SK-N-SH (cell line): ENCODE data around the gene DDX42. TPM values are rescaled to one million over a fixed set of nuclear protein-coding genes. Genes with fewer than 3 reads are reported as not detected.

ENCODE experiments used
- CTCF ChIA-PET: fragments of 300-600, 350-600 bp; formaldehyde crosslinking; extraction: SDS; loops from one replicate; lab custom pipeline; 2021; lab: Yijun Ruan, JAX
- POLR2A ChIA-PET: fragments of 350-600 bp; sonication (Branson Sonifier 250); formaldehyde crosslinking; extraction: SDS; loops from one replicate; lab custom pipeline; 2020; ENCODE audit warnings: antibody characterized with exemption, inconsistent platforms; lab: Yijun Ruan, JAX
- DNase-seq: peaks from one replicate; pipeline ENCODE4 v3.0.0; 2012
- H2AFZ ChIP-seq: fragments of 200-600 bp; sonication (generic); 2 replicates; pipeline ENCODE4 v1.8.1; 2016; ENCODE audit warnings: antibody characterized with exemption, mild to moderate bottlenecking, low read depth
- H3F3A ChIP-seq: fragments of 200-600 bp; sonication (generic); replicated peaks from 2 replicates; pipeline ENCODE3; 2016; ENCODE audit warnings: antibody characterized with exemption, mild to moderate bottlenecking; ENCODE audit not compliant: insufficient read depth
- H3K27ac ChIP-seq, 2 experiments: fragments of 200-500 bp in 1 of 2; fragments of 200-600 bp in 1 of 2; sonication (Bioruptor generic) in 1 of 2; sonication (generic), shearing (Covaris generic) in 1 of 2; 2 replicates each; pipeline versions ENCODE4 v1.5.1 to v1.6.1; 2014 to 2016; ENCODE audit warnings: low read depth in 2 of 2, inconsistent platforms in 1 of 2, low read length in 1 of 2, mild to moderate bottlenecking in 1 of 2, mixed read lengths in 1 of 2
- H3K27me3 ChIP-seq: fragments of 200-600 bp; sonication (generic), shearing (Covaris generic); 2 replicates; pipeline ENCODE4 v1.6.1; 2016; ENCODE audit warnings: mixed run types; ENCODE audit not compliant: insufficient read depth
- H3K36me3 ChIP-seq, 2 experiments: fragments of 200-500 bp in 1 of 2; fragments of 200-600 bp in 1 of 2; sonication (Bioruptor generic) in 1 of 2; sonication (generic) in 1 of 2; replicated peaks in 1 of 2; 2 replicates each; pipeline versions ENCODE3 to v1.5.1; 2014 to 2016; ENCODE audit warnings: low read length in 1 of 2, mild to moderate bottlenecking in 1 of 2; ENCODE audit not compliant: insufficient read depth in 2 of 2, control insufficient read depth in 1 of 2
- H3K4me1 ChIP-seq, 2 experiments: fragments of 200-500 bp in 1 of 2; fragments of 200-600 bp in 1 of 2; sonication (Bioruptor generic) in 1 of 2; sonication (generic), shearing (Covaris generic) in 1 of 2; 2 replicates each; pipeline versions ENCODE4 v1.5.1 to v1.6.1; 2014 to 2016; ENCODE audit warnings: low read depth in 1 of 2, low read length in 1 of 2, mixed run types in 1 of 2; ENCODE audit not compliant: insufficient read depth in 2 of 2, control insufficient read depth in 1 of 2
- H3K4me2 ChIP-seq: fragments of 200-600 bp; sonication (generic), shearing (Covaris generic); 2 replicates; pipeline ENCODE4 v1.6.1; 2017; ENCODE audit warnings: mixed run types
- H3K4me3 ChIP-seq, 2 experiments: fragments of 200-500 bp in 1 of 2; fragments of 200-600 bp in 1 of 2; sonication (Bioruptor generic) in 1 of 2; sonication (generic), shearing (Covaris generic) in 1 of 2; 2 replicates each; pipeline versions ENCODE4 v1.5.1 to v1.8.1; 2014 to 2016; ENCODE audit warnings: low read depth in 2 of 2, inconsistent platforms in 1 of 2, low read length in 1 of 2, mild to moderate bottlenecking in 1 of 2, mixed read lengths in 1 of 2, moderate library complexity in 1 of 2
- H3K79me2 ChIP-seq: fragments of 200-600 bp; sonication (generic); 2 replicates; pipeline ENCODE4 v1.8.1; 2017; ENCODE audit warnings: mild to moderate bottlenecking; ENCODE audit not compliant: insufficient read depth
- H3K9ac ChIP-seq: fragments of 200-600 bp; sonication (generic); 2 replicates; pipeline ENCODE4 v1.6.1; 2017; ENCODE audit warnings: mixed run types
- H3K9me2 ChIP-seq: fragments of 200-600 bp; sonication (generic); 2 replicates; pipeline ENCODE4 v1.6.1; 2017; ENCODE audit warnings: mixed run types
- H3K9me3 ChIP-seq: fragments of 200-600 bp; sonication (generic); 2 replicates; pipeline ENCODE4 v1.6.1; 2017; ENCODE audit warnings: mixed run types, mild to moderate bottlenecking, moderate library complexity
- H4K20me1 ChIP-seq: fragments of 200-600 bp; sonication (generic); 2 replicates; pipeline ENCODE4 v1.6.1; 2017; ENCODE audit warnings: mild to moderate bottlenecking, mixed run types; ENCODE audit not compliant: insufficient read depth
- EP300 ChIP-seq, 2 experiments: IDR thresholded peaks; 2 replicates each; pipeline versions ENCODE4 v1.4.0 to v1.6.1; 2012; ENCODE audit warnings: borderline replicate concordance in 1 of 2, low read depth in 1 of 2, low read length in 1 of 2
- FOSL2 ChIP-seq: IDR thresholded peaks from 2 replicates; pipeline ENCODE4 v1.4.0; 2012; ENCODE audit warnings: low read depth, mild to moderate bottlenecking, moderate library complexity, borderline replicate concordance
- FOXJ3 ChIP-seq: sonication (generic); formaldehyde crosslinking; IDR thresholded peaks from 2 replicates; pipeline ENCODE4 v1.5.1; 2020; ENCODE audit warnings: mild to moderate bottlenecking, missing genetic modification reagents
- FOXM1 ChIP-seq: IDR thresholded peaks from 2 replicates; pipeline ENCODE4 v1.4.0; 2012; ENCODE audit warnings: low read depth, mild to moderate bottlenecking
- GABPA ChIP-seq: IDR thresholded peaks from 2 replicates; pipeline ENCODE4 v1.4.0; 2012; ENCODE audit warnings: low read depth, mild to moderate bottlenecking
- GATA2 ChIP-seq: sonication (generic); formaldehyde crosslinking; IDR thresholded peaks from 2 replicates; pipeline ENCODE4 v1.5.0; 2020; ENCODE audit warnings: mild to moderate bottlenecking, missing genetic modification reagents
- JUND ChIP-seq: IDR thresholded peaks from 2 replicates; pipeline ENCODE4 v1.4.0; 2012
- MEF2A ChIP-seq: IDR thresholded peaks from 2 replicates; pipeline ENCODE4 v1.4.0; 2012; ENCODE audit warnings: low read depth, borderline replicate concordance
- NFIC ChIP-seq: IDR thresholded peaks from 2 replicates; pipeline ENCODE4 v1.4.0; 2012; ENCODE audit warnings: borderline replicate concordance
- NRF1 ChIP-seq: IDR thresholded peaks from 2 replicates; pipeline ENCODE4 v1.6.1; 2012; ENCODE audit warnings: low read depth, mild to moderate bottlenecking, low read length
- RAD21 ChIP-seq: IDR thresholded peaks from 2 replicates; pipeline ENCODE4 v1.6.1; 2012; ENCODE audit warnings: mild to moderate bottlenecking, low read length
- RFX5 ChIP-seq: IDR thresholded peaks from 2 replicates; pipeline ENCODE4 v1.6.1; 2012; ENCODE audit warnings: mild to moderate bottlenecking, improper control_type of control experiment, low read length
- RXRA ChIP-seq: IDR thresholded peaks from 2 replicates; pipeline ENCODE4 v1.4.0; 2012; ENCODE audit warnings: low read depth, mild to moderate bottlenecking, borderline replicate concordance
- SIN3A ChIP-seq: IDR thresholded peaks from 2 replicates; pipeline ENCODE4 v1.6.1; 2012; ENCODE audit warnings: low read depth, mild to moderate bottlenecking, low read length, moderate library complexity, borderline replicate concordance
- SMC3 ChIP-seq: IDR thresholded peaks from 2 replicates; pipeline ENCODE4 v1.6.1; 2012; ENCODE audit warnings: low read depth, low read length, improper control_type of control experiment
- TAF1 ChIP-seq: IDR thresholded peaks from 2 replicates; pipeline ENCODE4 v1.6.1; 2012; ENCODE audit warnings: low read depth, mild to moderate bottlenecking, low read length, moderate library complexity, borderline replicate concordance
- TEAD4 ChIP-seq: IDR thresholded peaks from 2 replicates; pipeline ENCODE4 v1.4.0; 2012; ENCODE audit warnings: mild to moderate bottlenecking, borderline replicate concordance; ENCODE audit not compliant: insufficient read depth
- YY1 ChIP-seq: IDR thresholded peaks from 2 replicates; pipeline ENCODE4 v1.4.0; 2012; ENCODE audit warnings: low read depth, mild to moderate bottlenecking
- WGBS: methylation state at CpG from one replicate; pipeline ENCODE4 v1.1.6; 2017; ENCODE audit warnings: low lambda C conversion rate; 5-methylcytosine and 5-hydroxymethylcytosine counted together
- polyA plus RNA-seq, 3 experiments: library from polyadenylated mRNA; depleted of rRNA; stranded (reverse); fragments of >200 nt; gene quantifications; 2 replicates each; pipeline ENCODE4 v1.2.3, GENCODE V29; 2012
- TF ChIP-seq, protein P1 (sequence below): fragments of 150-350 bp; IDR thresholded peaks from 2 replicates; pipeline ENCODE4 v1.6.1; 2016; ENCODE audit warnings: mild to moderate bottlenecking, low read depth, low read length
- TF ChIP-seq, protein P2 (sequence below): fragments of 150-350 bp; IDR thresholded peaks from 2 replicates; pipeline ENCODE4 v1.6.1; 2017; ENCODE audit warnings: antibody characterized with exemption, low read length, low read depth, borderline replicate concordance
- TF ChIP-seq, protein P3 (sequence below): fragments of 200-600 bp; sonication (generic); IDR thresholded peaks from 2 replicates; pipeline ENCODE4 v1.6.1; 2017; ENCODE audit warnings: antibody characterized with exemption, mild to moderate bottlenecking, moderate library complexity
- TF ChIP-seq, protein P4 (sequence below): IDR thresholded peaks from 2 replicates; pipeline ENCODE4 v1.4.0; 2012; ENCODE audit warnings: low read depth
- TF ChIP-seq, protein P5 (sequence below): IDR thresholded peaks from 2 replicates; pipeline ENCODE4 v1.4.0; 2012; ENCODE audit warnings: low read depth, borderline replicate concordance

DDX42 gene
- polyA plus RNA-seq, 1 of the 3 experiments (the other 2 are of a cell fraction): 115 TPM

DNA sequence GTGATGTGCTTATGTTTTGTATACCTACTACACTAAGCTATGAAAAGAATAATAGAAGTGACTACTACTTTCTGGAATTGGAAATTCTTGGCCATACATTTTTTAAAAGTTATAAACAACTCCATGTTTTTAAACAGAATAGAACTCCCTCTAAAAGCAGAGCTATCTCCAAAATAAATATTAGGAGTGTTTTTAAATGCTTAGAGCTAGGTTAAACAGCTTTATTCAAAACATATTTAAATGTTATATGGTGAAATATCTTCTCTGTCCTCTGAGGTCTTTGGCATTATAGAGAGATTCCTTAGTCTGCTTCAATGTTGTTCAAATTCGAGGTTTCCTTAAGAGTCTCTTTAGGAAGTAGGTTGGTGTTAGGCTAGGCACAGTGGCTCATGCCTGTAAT lies 30.4 kb downstream of the DDX42 start:
- Histone ChIP-seq H3K27ac (no peak overlapping the region), H3F3A (peaks cover 16% of the 10 kb centered on the region), H3K79me2 (peaks cover 68% of the 10 kb centered on the region), H3K4me2 (no peak overlapping the region), H3K9me3 (no peaks in the 10 kb centered on the region), H3K27me3 (no peaks in the 10 kb centered on the region), H3K4me1 (no peaks in the 10 kb centered on the region), H2AFZ (no peak overlapping the region), H4K20me1 (0 out of 2 replicates have a peak, but pooled peaks cover 1% of the 10 kb centered on the region), H3K9ac (no peak overlapping the region), H3K9me2 (no peaks in the 10 kb centered on the region), H3K4me3 (no peak overlapping the region), H3K36me3 (peaks cover 80 to 99% of the 10 kb centered on the region in 2 experiments)
- ChIA-PET CTCF (interaction anchor here (0.7 to 2.4 kb wide), 9 partner anchors 14 to 192 kb away, joined by 3 to 9 read pairs (median 4); partner anchors contain the start of genes CCDC47 and DDX42), POLR2A (interaction anchor here (1.0 kb wide), 1 partner anchor 10 kb away, joined by 3 read pairs; no protein-coding TSS in a partner anchor)
- 95% methylated on average over 1 of the region's 1 CpG for WGBS
- TF ChIP-seq SIN3A (no peak), GATA2 (CRISPR knock-in tag) (no peak), NRF1 (no peak), SMC3 (no peak), FOSL2 (no peak), GABPA (no peak), RAD21 (no peak), TEAD4 (no peak), NFIC (no peak), MEF2A (no peak), RFX5 (no peak), JUND (no peak), FOXM1 (no peak), EP300 (IDR thresholded peaks at IDR 0.05; ENCODE audit: borderline replicate concordance in 1 of 2, low read depth in 1 of 2, low read length in 1 of 2) (no peak), TAF1 (no peak)
- TF ChIP-seq, protein P1, sequence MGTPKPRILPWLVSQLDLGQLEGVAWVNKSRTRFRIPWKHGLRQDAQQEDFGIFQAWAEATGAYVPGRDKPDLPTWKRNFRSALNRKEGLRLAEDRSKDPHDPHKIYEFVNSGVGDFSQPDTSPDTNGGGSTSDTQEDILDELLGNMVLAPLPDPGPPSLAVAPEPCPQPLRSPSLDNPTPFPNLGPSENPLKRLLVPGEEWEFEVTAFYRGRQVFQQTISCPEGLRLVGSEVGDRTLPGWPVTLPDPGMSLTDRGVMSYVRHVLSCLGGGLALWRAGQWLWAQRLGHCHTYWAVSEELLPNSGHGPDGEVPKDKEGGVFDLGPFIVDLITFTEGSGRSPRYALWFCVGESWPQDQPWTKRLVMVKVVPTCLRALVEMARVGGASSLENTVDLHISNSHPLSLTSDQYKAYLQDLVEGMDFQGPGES: no peak
- DNase-seq: no peak

DNA sequence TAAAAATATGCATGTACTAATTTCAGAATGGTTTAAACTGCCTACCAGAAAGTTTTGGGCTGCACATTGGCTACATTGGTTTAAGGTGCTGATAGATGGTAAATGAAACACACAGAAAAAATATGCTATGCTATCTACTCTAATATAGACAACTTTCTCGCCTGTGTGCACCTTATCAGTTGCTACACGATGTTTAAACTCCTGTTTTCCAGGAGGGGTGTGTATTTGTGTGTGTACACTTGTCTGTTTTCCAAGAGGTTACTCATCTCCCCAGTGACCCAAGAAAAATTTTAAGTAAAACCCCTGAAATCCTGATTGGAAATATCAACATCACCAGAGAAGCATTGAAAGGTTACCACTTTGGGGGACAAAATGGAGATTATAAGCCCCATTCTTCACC lies 31.6 kb downstream of the DDX42 start:
- Histone ChIP-seq H3K4me1 (no peaks in the 10 kb centered on the region), H3K9ac (no peak overlapping the region), H3K36me3 (peaks cover 80 to 99% of the 10 kb centered on the region in 2 experiments), H3K79me2 (peaks cover 58% of the 10 kb centered on the region), H3K27ac (no peak overlapping the region), H3K4me2 (no peak overlapping the region), H3K9me3 (no peaks in the 10 kb centered on the region), H2AFZ (no peak overlapping the region), H3K27me3 (no peaks in the 10 kb centered on the region), H3K4me3 (no peak overlapping the region), H3K9me2 (no peaks in the 10 kb centered on the region), H4K20me1 (no peaks in the 10 kb centered on the region), H3F3A (peaks cover 18% of the 10 kb centered on the region)
- DNase-seq: no peak
- WGBS: 79% methylated on average over 2 of the region's 2 CpGs
- TF ChIP-seq GABPA: no peak
- no peak for TF ChIP-seq TAF1
- no peak for TF ChIP-seq MEF2A
- TF ChIP-seq, protein P2, sequence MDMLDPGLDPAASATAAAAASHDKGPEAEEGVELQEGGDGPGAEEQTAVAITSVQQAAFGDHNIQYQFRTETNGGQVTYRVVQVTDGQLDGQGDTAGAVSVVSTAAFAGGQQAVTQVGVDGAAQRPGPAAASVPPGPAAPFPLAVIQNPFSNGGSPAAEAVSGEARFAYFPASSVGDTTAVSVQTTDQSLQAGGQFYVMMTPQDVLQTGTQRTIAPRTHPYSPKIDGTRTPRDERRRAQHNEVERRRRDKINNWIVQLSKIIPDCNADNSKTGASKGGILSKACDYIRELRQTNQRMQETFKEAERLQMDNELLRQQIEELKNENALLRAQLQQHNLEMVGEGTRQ: no peak
- TF ChIP-seq RAD21: no peak
- no peak for TF ChIP-seq SIN3A
- TF ChIP-seq RXRA: no peak
- no peak for TF ChIP-seq FOSL2
- TF ChIP-seq, protein P3, sequence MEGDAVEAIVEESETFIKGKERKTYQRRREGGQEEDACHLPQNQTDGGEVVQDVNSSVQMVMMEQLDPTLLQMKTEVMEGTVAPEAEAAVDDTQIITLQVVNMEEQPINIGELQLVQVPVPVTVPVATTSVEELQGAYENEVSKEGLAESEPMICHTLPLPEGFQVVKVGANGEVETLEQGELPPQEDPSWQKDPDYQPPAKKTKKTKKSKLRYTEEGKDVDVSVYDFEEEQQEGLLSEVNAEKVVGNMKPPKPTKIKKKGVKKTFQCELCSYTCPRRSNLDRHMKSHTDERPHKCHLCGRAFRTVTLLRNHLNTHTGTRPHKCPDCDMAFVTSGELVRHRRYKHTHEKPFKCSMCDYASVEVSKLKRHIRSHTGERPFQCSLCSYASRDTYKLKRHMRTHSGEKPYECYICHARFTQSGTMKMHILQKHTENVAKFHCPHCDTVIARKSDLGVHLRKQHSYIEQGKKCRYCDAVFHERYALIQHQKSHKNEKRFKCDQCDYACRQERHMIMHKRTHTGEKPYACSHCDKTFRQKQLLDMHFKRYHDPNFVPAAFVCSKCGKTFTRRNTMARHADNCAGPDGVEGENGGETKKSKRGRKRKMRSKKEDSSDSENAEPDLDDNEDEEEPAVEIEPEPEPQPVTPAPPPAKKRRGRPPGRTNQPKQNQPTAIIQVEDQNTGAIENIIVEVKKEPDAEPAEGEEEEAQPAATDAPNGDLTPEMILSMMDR: no peak
- TF ChIP-seq, protein P4, sequence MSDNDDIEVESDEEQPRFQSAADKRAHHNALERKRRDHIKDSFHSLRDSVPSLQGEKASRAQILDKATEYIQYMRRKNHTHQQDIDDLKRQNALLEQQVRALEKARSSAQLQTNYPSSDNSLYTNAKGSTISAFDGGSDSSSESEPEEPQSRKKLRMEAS: no peak
- no peak for TF ChIP-seq GATA2 (CRISPR knock-in tag)
- no peak for TF ChIP-seq RFX5
- TF ChIP-seq FOXJ3 (CRISPR knock-in tag): no peak
- TF ChIP-seq, protein P5, sequence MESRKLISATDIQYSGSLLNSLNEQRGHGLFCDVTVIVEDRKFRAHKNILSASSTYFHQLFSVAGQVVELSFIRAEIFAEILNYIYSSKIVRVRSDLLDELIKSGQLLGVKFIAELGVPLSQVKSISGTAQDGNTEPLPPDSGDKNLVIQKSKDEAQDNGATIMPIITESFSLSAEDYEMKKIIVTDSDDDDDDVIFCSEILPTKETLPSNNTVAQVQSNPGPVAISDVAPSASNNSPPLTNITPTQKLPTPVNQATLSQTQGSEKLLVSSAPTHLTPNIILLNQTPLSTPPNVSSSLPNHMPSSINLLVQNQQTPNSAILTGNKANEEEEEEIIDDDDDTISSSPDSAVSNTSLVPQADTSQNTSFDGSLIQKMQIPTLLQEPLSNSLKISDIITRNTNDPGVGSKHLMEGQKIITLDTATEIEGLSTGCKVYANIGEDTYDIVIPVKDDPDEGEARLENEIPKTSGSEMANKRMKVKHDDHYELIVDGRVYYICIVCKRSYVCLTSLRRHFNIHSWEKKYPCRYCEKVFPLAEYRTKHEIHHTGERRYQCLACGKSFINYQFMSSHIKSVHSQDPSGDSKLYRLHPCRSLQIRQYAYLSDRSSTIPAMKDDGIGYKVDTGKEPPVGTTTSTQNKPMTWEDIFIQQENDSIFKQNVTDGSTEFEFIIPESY: no peak
- no peak for TF ChIP-seq YY1
- ChIA-PET CTCF (interaction anchor here (1.5 kb wide), 1 partner anchor 9 kb away, joined by 5 read pairs; no protein-coding TSS in a partner anchor), POLR2A (no interaction called here)
